ENCODE results near the gene CHMP5. TPM values are rescaled to one million over a fixed set of nuclear protein-coding genes. Genes with fewer than 3 reads are reported as not detected.

Gene CHMP5
- total and polyA plus RNA-seq, 8 donors, result 14.1 to 39.2 (median 18.7) TPM

- Histone ChIP-seq H3K9me3 (no peaks in the 10 kb centered on the region), H3K36me3 (no peaks in the 10 kb centered on the region), H3K27ac (no peak overlapping the region), H3K4me1 (peaks cover 7 to 20% (median 14%) of the 10 kb centered on the region in 3 donors), H3K4me3 (no peak overlapping the region), H3K27me3 (no peaks in the 10 kb centered on the region)
- DNase-seq (peak in 2 of 6 donors; percentile 27 to 51), ATAC-seq (no peak), FAIRE-seq (no peak)
- 85 to 89% methylated on average over 4 of the region's 4 CpGs for WGBS, 2 donors
- TF ChIP-seq, protein P1, sequence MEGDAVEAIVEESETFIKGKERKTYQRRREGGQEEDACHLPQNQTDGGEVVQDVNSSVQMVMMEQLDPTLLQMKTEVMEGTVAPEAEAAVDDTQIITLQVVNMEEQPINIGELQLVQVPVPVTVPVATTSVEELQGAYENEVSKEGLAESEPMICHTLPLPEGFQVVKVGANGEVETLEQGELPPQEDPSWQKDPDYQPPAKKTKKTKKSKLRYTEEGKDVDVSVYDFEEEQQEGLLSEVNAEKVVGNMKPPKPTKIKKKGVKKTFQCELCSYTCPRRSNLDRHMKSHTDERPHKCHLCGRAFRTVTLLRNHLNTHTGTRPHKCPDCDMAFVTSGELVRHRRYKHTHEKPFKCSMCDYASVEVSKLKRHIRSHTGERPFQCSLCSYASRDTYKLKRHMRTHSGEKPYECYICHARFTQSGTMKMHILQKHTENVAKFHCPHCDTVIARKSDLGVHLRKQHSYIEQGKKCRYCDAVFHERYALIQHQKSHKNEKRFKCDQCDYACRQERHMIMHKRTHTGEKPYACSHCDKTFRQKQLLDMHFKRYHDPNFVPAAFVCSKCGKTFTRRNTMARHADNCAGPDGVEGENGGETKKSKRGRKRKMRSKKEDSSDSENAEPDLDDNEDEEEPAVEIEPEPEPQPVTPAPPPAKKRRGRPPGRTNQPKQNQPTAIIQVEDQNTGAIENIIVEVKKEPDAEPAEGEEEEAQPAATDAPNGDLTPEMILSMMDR (IDR thresholded peaks at IDR 0.05), result no peak
- intact Hi-C loops (cut with DNase I), result no loop called here
These were observed 23.4 kb downstream of the CHMP5 start for GRCh38 chr9:33288235-33288634.

DNA sequence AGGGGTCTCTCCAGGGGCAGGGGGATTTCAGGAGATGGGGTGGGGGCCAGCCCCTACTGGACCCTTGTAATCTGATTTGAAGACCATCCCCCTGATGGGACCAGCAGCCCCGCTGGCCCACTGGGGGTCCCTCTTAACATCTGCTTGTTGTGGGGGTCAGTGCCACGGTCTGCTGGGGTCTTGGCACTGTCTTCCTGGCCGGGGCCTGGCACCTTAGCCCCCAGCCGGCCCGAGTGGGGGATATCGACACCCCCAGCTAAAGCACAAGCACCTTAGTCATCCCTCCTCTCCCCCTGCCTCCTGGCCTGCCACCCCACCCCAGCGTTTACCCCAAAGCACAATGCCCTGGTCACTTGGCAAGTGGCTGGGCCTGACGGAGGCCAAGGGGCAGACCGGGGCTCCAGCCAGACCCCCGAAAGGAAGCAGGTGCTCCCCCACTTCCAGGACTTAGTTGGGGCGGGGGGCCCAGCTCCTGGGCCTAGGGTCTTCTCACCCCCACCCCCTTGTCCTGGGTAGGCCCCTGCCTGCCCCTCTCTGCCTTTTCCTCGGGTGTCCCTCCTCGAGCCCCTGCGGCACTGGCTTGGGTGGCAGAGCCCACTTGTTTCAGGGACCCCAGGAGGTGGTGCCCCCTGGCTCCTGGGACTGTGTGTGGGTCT, 24.1 kb downstream of the CHMP5 start:
- no peaks in the 10 kb centered on the region for H3K36me3 ChIP-seq
- no peak for ATAC-seq
- peak overlapping the region in 3 of 4 donors; percentile 97 for H3K27ac ChIP-seq
- peak overlapping the region in 2 of 4 donors; percentile 81 to 84 for H3K4me3 ChIP-seq
- intact Hi-C loops (cut with DNase I), result no loop called here
- no peak for FAIRE-seq
- WGBS, 2 donors, result 71 to 72% methylated on average over 12 to 14 of the region's 14 CpGs
- DNase-seq, result peak in 4 of 6 donors; percentile 11 to 77 (median 32)
- no peaks in the 10 kb centered on the region for H3K27me3 ChIP-seq
- H3K9me3 ChIP-seq, result no peaks in the 10 kb centered on the region
- H3K4me1 ChIP-seq, result peaks cover 7 to 27% (median 20%) of the 10 kb centered on the region in 3 donors
- TF ChIP-seq, protein P1 (IDR thresholded peaks at IDR 0.05), result no peak

- WGBS, 2 donors, result 13 to 24% methylated on average over 11 to 12 of the region's 12 CpGs
- no peak for FAIRE-seq
- peak in 5 of 6 donors; percentile 9 to 59 (median 28) for DNase-seq
These were observed 24.6 kb downstream of the CHMP5 start for GRCh38 chr9:33289496-33289895.

GRCh38 chr9:33289936-33290246, 25.0 kb downstream of the CHMP5 start:
- Histone ChIP-seq H3K27me3 (no peaks in the 10 kb centered on the region), H3K36me3 (peaks cover 0 to 6% (median 0%) of the 10 kb centered on the region in 3 donors), H3K9me3 (no peaks in the 10 kb centered on the region), H3K27ac (peak overlapping the region; percentile 96 to 97 (median 97)), H3K4me3 (peak overlapping the region; percentile 35 to 84 (median 80)), H3K4me1 (peaks cover 7 to 29% (median 20%) of the 10 kb centered on the region in 3 donors)
- WGBS, 2 donors, result 0 to 1% methylated on average over 14 of the region's 14 CpGs
- no peak for DNase-seq
- TF ChIP-seq, protein P1 (IDR thresholded peaks at IDR 0.05), result no peak
- intact Hi-C loops (cut with DNase I), result no loop called here
- ATAC-seq, result peak; percentile 33 to 53 (median 50)
- FAIRE-seq, result no peak

More at GRCh38 chr9:33289496-33289895, 24.6 kb downstream of the CHMP5 start:
- intact Hi-C loops (cut with DNase I), result no loop called here
- ATAC-seq, result peak in 3 of 4 donors; percentile 2 to 6 (median 3)
- peaks cover 7 to 27% (median 20%) of the 10 kb centered on the region in 3 donors for H3K4me1 ChIP-seq
- no peaks in the 10 kb centered on the region for H3K9me3 ChIP-seq
- peaks cover 0 to 2% (median 0%) of the 10 kb centered on the region in 3 donors for H3K36me3 ChIP-seq
- TF ChIP-seq, protein P1 (IDR thresholded peaks at IDR 0.05), result no peak
- no peaks in the 10 kb centered on the region for H3K27me3 ChIP-seq
- H3K27ac ChIP-seq, result peak overlapping the region; percentile 96 to 97 (median 97)
- peak overlapping the region in 3 of 4 donors; percentile 79 to 84 (median 81) for H3K4me3 ChIP-seq
